HEK293 (cell line): ENCODE data around the gene VCAM1.

ENCODE experiments used
- IKZF3 ChIP-seq: fragments of 450-650 bp; IDR thresholded peaks from 2 replicates; pipeline ENCODE4 v1.5.0; 2018; ENCODE audit warnings: missing biosample characterization, mild to moderate bottlenecking, missing genetic modification characterization, moderate library complexity
- KLF8 ChIP-seq: fragments of 450-650 bp; formaldehyde crosslinking; IDR thresholded peaks from 2 replicates; pipeline ENCODE4 v1.5.1; 2016; ENCODE audit warnings: missing biosample characterization, missing genetic modification characterization
- ZBTB17 ChIP-seq: fragments of 450-650 bp; formaldehyde crosslinking; IDR thresholded peaks from 2 replicates; pipeline ENCODE4 v1.5.1; 2016; ENCODE audit warnings: missing biosample characterization, missing genetic modification characterization
- ZBTB48 ChIP-seq: fragments of 450-650 bp; formaldehyde crosslinking; IDR thresholded peaks from 2 replicates; pipeline ENCODE4 v1.5.1; 2016; ENCODE audit warnings: missing biosample characterization, missing genetic modification characterization
- ZNF274 ChIP-seq, 2 experiments: fragments of 200-500 bp in 1 of 2; fragments of 450-650 bp in 1 of 2; sonication (Bioruptor generic) in 1 of 2; formaldehyde crosslinking in 1 of 2; IDR thresholded peaks; 2 replicates each; pipeline versions ENCODE4 v1.5.1 to v1.6.1; 2014 to 2016; ENCODE audit warnings: borderline replicate concordance in 1 of 2, inconsistent platforms in 1 of 2, low read length in 1 of 2, missing biosample characterization in 1 of 2, missing genetic modification characterization in 1 of 2
- ZNF585B ChIP-seq: fragments of 450-650 bp; formaldehyde crosslinking; IDR thresholded peaks from 2 replicates; pipeline ENCODE4 v1.5.1; 2016; ENCODE audit warnings: missing biosample characterization, missing genetic modification characterization
- ZNF623 ChIP-seq: fragments of 450-650 bp; formaldehyde crosslinking; IDR thresholded peaks from 2 replicates; pipeline ENCODE4 v1.5.1; 2016; ENCODE audit warnings: missing biosample characterization, missing genetic modification characterization
- ZNF785 ChIP-seq: fragments of 450-650 bp; formaldehyde crosslinking; IDR thresholded peaks from 2 replicates; pipeline ENCODE4 v1.5.1; 2016; ENCODE audit warnings: missing biosample characterization, missing genetic modification characterization
- TF ChIP-seq, protein P1 (sequence below): fragments of 450-650 bp; formaldehyde crosslinking; IDR thresholded peaks from 2 replicates; pipeline ENCODE4 v1.5.1; 2016; ENCODE audit warnings: missing biosample characterization, missing genetic modification characterization

DNA sequence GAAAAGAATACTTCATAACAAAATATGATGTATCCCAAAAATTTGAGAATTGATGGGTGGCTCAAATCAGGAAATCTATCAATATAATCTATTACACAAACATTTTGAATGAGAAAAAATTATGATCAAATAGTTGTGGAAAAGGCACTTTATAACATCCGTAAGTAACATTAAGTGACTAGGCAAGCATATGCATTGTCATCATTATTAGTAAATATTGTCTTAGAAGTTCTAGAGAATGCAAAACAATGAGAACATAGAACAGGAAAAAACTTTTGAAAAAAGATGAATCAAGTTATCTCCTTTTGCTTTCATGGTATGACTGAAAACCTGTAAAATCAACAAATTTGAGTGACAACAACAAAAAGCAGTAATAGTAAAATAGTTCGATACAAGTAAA, 42.9 kb downstream of the VCAM1 start:
- TF ChIP-seq, protein P1, sequence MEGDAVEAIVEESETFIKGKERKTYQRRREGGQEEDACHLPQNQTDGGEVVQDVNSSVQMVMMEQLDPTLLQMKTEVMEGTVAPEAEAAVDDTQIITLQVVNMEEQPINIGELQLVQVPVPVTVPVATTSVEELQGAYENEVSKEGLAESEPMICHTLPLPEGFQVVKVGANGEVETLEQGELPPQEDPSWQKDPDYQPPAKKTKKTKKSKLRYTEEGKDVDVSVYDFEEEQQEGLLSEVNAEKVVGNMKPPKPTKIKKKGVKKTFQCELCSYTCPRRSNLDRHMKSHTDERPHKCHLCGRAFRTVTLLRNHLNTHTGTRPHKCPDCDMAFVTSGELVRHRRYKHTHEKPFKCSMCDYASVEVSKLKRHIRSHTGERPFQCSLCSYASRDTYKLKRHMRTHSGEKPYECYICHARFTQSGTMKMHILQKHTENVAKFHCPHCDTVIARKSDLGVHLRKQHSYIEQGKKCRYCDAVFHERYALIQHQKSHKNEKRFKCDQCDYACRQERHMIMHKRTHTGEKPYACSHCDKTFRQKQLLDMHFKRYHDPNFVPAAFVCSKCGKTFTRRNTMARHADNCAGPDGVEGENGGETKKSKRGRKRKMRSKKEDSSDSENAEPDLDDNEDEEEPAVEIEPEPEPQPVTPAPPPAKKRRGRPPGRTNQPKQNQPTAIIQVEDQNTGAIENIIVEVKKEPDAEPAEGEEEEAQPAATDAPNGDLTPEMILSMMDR: no peak
- TF ChIP-seq IKZF3 (tag by site-specific recombination): no peak
- no peak for TF ChIP-seq KLF8 (tag by site-specific recombination)
- no peak for TF ChIP-seq ZNF785
- TF ChIP-seq ZNF274 (IDR thresholded peaks at IDR 0.05; ENCODE audit: low read length): no peak
- no peak for TF ChIP-seq ZNF274 (tag by site-specific recombination; IDR thresholded peaks at IDR 0.05; ENCODE audit: borderline replicate concordance)
- no peak for TF ChIP-seq ZBTB17 (tag by site-specific recombination)
- no peak for TF ChIP-seq ZBTB48 (tag by site-specific recombination)
- no peak for TF ChIP-seq ZNF585B
- no peak for TF ChIP-seq ZNF623 (tag by site-specific recombination)
